ENCODE data around the gene RPAIN.

The RPAIN gene

DNA sequence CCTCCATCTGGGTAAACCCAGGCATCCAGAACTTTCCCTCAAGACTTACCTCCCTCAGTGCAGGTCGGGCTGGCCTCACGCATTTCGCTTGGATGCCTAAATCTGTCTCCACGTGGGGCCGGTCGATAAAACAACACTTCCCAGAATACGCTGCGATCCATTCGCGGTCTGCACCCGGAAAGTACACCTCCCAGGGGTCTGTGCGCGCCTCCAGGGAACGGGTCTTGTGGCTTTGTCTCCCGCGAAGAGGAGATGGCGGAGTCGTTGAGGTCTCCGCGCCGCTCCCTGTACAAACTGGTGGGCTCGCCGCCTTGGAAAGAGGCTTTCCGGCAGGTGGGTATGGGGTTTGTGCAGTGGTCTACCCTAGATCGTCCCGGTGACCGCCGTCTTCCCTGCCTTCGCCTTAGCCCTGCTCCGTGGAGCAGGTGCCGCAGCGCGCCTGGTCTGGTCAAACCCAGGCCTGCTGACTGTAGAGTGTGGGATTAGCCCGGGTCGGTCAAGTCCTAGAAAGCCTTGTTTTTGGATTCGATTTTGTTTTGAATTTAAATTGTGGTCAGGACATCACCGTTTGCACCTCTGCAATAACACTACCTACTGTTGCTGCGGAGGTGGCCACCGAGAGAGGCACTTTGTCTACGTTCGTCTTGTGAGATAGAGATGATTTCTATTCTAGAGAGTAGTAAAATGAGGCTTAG, at the start of gene RPAIN (continued):
- TF ChIP-seq ZNF670 (tag by site-specific recombination; IDR thresholded peaks at IDR 0.05; ENCODE audit: low read depth) = no peak
- TF ChIP-seq SCRT1 (tag by site-specific recombination; IDR thresholded peaks at IDR 0.05; ENCODE audit: borderline replicate concordance) = no peak
- TF ChIP-seq, protein P1, sequence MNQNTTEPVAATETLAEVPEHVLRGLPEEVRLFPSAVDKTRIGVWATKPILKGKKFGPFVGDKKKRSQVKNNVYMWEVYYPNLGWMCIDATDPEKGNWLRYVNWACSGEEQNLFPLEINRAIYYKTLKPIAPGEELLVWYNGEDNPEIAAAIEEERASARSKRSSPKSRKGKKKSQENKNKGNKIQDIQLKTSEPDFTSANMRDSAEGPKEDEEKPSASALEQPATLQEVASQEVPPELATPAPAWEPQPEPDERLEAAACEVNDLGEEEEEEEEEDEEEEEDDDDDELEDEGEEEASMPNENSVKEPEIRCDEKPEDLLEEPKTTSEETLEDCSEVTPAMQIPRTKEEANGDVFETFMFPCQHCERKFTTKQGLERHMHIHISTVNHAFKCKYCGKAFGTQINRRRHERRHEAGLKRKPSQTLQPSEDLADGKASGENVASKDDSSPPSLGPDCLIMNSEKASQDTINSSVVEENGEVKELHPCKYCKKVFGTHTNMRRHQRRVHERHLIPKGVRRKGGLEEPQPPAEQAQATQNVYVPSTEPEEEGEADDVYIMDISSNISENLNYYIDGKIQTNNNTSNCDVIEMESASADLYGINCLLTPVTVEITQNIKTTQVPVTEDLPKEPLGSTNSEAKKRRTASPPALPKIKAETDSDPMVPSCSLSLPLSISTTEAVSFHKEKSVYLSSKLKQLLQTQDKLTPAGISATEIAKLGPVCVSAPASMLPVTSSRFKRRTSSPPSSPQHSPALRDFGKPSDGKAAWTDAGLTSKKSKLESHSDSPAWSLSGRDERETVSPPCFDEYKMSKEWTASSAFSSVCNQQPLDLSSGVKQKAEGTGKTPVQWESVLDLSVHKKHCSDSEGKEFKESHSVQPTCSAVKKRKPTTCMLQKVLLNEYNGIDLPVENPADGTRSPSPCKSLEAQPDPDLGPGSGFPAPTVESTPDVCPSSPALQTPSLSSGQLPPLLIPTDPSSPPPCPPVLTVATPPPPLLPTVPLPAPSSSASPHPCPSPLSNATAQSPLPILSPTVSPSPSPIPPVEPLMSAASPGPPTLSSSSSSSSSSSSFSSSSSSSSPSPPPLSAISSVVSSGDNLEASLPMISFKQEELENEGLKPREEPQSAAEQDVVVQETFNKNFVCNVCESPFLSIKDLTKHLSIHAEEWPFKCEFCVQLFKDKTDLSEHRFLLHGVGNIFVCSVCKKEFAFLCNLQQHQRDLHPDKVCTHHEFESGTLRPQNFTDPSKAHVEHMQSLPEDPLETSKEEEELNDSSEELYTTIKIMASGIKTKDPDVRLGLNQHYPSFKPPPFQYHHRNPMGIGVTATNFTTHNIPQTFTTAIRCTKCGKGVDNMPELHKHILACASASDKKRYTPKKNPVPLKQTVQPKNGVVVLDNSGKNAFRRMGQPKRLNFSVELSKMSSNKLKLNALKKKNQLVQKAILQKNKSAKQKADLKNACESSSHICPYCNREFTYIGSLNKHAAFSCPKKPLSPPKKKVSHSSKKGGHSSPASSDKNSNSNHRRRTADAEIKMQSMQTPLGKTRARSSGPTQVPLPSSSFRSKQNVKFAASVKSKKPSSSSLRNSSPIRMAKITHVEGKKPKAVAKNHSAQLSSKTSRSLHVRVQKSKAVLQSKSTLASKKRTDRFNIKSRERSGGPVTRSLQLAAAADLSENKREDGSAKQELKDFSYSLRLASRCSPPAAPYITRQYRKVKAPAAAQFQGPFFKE (tag by site-specific recombination; IDR thresholded peaks at IDR 0.05; ENCODE audit: borderline replicate concordance) = no peak
- TF ChIP-seq ZNF341 (tag by site-specific recombination; IDR thresholded peaks at IDR 0.05; ENCODE audit: low read depth) = peak; percentile 65; the same call in 1 of the 2 replicates
- no peak for TF ChIP-seq ZNF114 (tag by site-specific recombination; IDR thresholded peaks at IDR 0.05)
- TF ChIP-seq ZNF654 (tag by site-specific recombination; IDR thresholded peaks at IDR 0.05; ENCODE audit: low read depth) = no peak
- no peak for TF ChIP-seq ZNF548 (tag by site-specific recombination; IDR thresholded peaks at IDR 0.05)
- no peak for TF ChIP-seq ZNF133 (tag by site-specific recombination; IDR thresholded peaks at IDR 0.05)
- no peak for TF ChIP-seq ZNF23 (tag by site-specific recombination; IDR thresholded peaks at IDR 0.05; ENCODE audit: borderline replicate concordance)
- TF ChIP-seq SP7 (tag by site-specific recombination; IDR thresholded peaks at IDR 0.05) = peak; percentile 60
- TF ChIP-seq BCL11B (tag by site-specific recombination; IDR thresholded peaks at IDR 0.05; ENCODE audit: low read depth) = 0 out of 2 replicates have a peak, but pooled peaks have one; percentile 2
- no peak for TF ChIP-seq ZNF121 (tag by site-specific recombination; IDR thresholded peaks at IDR 0.05)
- no peak for TF ChIP-seq ZNF391 (tag by site-specific recombination; IDR thresholded peaks at IDR 0.05; ENCODE audit: borderline replicate concordance, low read depth)
- TF ChIP-seq MEIS1 (CRISPR knock-in tag; IDR thresholded peaks at IDR 0.05; ENCODE audit: borderline replicate concordance) = no peak
- no peak; the same call in 1 of the 2 replicates for TF ChIP-seq ZBTB8A (tag by site-specific recombination; IDR thresholded peaks at IDR 0.05)
- TF ChIP-seq, protein P2, sequence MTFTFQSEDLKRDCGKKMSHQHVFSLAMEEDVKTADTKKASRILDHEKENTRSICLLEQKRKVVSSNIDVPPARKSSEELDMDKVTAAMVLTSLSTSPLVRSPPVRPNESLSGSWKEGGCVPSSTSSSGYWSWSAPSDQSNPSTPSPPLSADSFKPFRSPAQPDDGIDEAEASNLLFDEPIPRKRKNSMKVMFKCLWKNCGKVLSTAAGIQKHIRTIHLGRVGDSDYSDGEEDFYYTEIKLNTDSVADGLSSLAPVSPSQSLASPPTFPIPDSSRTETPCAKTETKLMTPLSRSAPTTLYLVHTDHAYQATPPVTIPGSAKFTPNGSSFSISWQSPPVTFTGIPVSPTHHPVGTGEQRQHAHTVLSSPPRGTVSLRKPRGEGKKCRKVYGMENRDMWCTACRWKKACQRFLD (tag by site-specific recombination; IDR thresholded peaks at IDR 0.05) = no peak
- no peak for TF ChIP-seq ZNF169 (tag by site-specific recombination; IDR thresholded peaks at IDR 0.05)
- TF ChIP-seq, protein P3, sequence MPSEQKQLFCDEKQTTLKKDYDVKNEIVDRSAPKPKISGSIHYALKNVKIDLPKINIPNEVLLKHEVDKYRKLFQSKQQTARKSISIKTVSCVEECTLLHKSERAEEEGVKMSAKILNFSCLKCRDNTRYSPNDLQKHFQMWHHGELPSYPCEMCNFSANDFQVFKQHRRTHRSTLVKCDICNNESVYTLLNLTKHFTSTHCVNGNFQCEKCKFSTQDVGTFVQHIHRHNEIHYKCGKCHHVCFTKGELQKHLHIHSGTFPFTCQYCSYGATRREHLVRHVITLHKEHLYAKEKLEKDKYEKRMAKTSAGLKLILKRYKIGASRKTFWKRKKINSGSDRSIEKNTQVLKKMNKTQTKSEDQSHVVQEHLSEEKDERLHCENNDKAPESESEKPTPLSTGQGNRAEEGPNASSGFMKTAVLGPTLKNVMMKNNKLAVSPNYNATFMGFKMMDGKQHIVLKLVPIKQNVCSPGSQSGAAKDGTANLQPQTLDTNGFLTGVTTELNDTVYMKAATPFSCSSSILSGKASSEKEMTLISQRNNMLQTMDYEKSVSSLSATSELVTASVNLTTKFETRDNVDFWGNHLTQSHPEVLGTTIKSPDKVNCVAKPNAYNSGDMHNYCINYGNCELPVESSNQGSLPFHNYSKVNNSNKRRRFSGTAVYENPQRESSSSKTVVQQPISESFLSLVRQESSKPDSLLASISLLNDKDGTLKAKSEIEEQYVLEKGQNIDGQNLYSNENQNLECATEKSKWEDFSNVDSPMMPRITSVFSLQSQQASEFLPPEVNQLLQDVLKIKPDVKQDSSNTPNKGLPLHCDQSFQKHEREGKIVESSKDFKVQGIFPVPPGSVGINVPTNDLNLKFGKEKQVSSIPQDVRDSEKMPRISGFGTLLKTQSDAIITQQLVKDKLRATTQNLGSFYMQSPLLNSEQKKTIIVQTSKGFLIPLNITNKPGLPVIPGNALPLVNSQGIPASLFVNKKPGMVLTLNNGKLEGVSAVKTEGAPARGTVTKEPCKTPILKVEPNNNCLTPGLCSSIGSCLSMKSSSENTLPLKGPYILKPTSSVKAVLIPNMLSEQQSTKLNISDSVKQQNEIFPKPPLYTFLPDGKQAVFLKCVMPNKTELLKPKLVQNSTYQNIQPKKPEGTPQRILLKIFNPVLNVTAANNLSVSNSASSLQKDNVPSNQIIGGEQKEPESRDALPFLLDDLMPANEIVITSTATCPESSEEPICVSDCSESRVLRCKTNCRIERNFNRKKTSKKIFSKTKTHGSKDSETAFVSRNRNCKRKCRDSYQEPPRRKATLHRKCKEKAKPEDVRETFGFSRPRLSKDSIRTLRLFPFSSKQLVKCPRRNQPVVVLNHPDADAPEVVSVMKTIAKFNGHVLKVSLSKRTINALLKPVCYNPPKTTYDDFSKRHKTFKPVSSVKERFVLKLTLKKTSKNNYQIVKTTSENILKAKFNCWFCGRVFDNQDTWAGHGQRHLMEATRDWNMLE (tag by site-specific recombination; conservative IDR thresholded peaks at IDR 0.05; ENCODE audit: low read depth) = 0 out of 2 replicates have a peak, but pooled peaks have one; percentile 7
- no peak for TF ChIP-seq ZNF214 (tag by site-specific recombination; IDR thresholded peaks at IDR 0.05; ENCODE audit: borderline replicate concordance)
- no peak for TF ChIP-seq ZNF140 (tag by site-specific recombination; IDR thresholded peaks at IDR 0.05)
- no peak for TF ChIP-seq GFI1B (tag by site-specific recombination; IDR thresholded peaks at IDR 0.05)
- TF ChIP-seq REPIN1 (tag by site-specific recombination; IDR thresholded peaks at IDR 0.05; ENCODE audit: low read depth) = peak; percentile 65; the same call in 1 of the 2 replicates
- TF ChIP-seq, protein P4, sequence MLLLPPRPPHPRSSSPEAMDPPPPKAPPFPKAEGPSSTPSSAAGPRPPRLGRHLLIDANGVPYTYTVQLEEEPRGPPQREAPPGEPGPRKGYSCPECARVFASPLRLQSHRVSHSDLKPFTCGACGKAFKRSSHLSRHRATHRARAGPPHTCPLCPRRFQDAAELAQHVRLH (tag by site-specific recombination; IDR thresholded peaks at IDR 0.05) = peak; percentile 65; the same call in 1 of the 2 replicates
- no peak for TF ChIP-seq ZFHX2 (tag by site-specific recombination; conservative IDR thresholded peaks at IDR 0.05)
- TF ChIP-seq, protein P5, sequence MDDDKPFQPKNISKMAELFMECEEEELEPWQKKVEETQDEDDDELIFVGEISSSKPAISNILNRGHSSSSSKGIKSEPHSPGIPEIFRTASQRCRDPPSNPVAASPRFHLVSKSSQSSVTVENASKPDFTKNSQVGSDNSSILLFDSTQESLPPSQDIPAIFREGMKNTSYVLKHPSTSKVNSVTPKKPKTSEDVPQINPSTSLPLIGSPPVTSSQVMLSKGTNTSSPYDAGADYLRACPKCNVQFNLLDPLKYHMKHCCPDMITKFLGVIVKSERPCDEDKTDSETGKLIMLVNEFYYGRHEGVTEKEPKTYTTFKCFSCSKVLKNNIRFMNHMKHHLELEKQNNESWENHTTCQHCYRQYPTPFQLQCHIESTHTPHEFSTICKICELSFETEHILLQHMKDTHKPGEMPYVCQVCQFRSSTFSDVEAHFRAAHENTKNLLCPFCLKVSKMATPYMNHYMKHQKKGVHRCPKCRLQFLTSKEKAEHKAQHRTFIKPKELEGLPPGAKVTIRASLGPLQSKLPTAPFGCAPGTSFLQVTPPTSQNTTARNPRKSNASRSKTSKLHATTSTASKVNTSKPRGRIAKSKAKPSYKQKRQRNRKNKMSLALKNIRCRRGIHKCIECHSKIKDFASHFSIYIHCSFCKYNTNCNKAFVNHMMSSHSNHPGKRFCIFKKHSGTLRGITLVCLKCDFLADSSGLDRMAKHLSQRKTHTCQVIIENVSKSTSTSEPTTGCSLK (tag by site-specific recombination; IDR thresholded peaks at IDR 0.05) = no peak

Measured in HEK293 (cell line).